HG03378 (cell line): ENCODE data around the gene LINGO1.

ENCODE experiments used
- ATAC-seq: cut with Tn5 transposase; IDR thresholded peaks from one replicate; pipeline ENCODE4 v1.9.1; 2021; ENCODE audit warnings: mild to moderate bottlenecking, moderate library complexity; ENCODE audit not compliant: unreplicated experiment

The LINGO1 gene

GRCh38 chr15:77619883-77620282 lies 12.8 kb downstream of the LINGO1 start:
- ATAC-seq, result no peak

- ATAC-seq, result no peak
Measured at GRCh38 chr15:77617476-77618230, 15.1 kb downstream of the LINGO1 start.

GRCh38 chr15:77616072-77616471 lies 16.6 kb downstream of the LINGO1 start:
- no peak for ATAC-seq

- ATAC-seq, result no peak
Measured at GRCh38 chr15:77615472-77615871, 17.2 kb downstream of the LINGO1 start.

- no peak for ATAC-seq
Measured at GRCh38 chr15:77614251-77614806, 18.4 kb downstream of the LINGO1 start.

DNA sequence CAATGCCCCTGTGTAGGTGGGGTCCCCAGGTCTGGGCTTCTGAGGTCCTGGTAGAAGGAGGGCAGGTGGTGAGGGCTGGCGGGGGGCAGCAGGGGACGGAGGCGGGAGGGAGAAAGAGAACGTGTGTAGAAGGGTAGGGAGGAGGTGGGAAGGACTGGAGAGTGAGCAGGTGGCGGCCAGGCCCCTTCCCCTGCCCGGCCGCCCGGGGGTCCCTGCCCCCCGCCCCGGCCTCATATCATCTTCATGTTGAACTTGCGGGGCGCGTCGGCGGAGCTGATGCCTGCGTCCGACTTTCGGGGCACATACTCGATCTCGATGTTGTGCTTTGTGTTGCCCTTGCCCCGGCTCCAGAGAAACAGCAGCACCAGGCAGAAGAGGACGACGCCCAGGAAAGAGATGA lies 18.9 kb downstream of the LINGO1 start:
- ATAC-seq, result no peak

- ATAC-seq, result no peak
Measured at GRCh38 chr15:77612958-77613601, 19.6 kb downstream of the LINGO1 start.

GRCh38 chr15:77611767-77612166 lies 20.9 kb downstream of the LINGO1 start:
- ATAC-seq, result no peak

- ATAC-seq, result no peak
Measured at GRCh38 chr15:77610731-77611130, 22.0 kb downstream of the LINGO1 start.

DNA sequence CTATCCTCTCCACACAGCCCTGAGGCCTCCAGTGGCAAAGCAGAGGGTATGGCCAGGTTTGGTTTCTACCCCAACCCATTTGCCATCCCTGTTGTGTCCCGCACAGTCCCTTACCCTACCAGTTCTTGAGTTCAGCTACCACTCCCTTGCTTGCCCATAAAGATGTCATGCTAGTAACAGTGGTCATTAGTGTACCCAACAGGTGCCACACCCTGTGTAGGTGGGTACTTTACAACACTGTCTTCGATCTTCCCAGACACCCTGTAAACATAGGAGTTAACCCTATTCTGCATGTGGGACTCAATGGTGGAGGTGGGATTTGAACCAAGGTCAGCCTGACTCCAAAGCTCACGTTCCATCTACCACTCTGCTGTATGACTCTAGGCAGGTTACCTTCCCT lies 23.2 kb downstream of the LINGO1 start:
- no peak for ATAC-seq

DNA sequence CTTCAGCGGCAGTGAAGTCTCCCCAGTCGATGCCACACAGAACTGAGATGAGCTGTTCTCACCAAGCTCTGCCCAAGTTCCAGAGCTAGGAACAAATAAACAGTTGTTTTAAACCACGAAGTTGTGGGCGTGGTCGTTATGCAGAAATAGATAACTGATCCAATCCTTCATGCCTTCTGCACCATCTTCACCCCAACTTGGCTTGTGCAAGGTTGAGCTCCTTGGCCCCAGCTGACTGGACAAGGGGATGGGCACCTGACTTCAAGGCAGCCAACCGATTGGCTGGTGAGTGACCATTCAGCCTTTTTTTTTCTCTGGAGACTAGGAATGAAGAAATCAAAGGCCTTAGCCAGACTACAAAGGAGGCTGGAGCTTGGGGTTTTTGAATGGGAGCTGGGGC lies 23.9 kb downstream of the LINGO1 start:
- no peak for ATAC-seq

DNA sequence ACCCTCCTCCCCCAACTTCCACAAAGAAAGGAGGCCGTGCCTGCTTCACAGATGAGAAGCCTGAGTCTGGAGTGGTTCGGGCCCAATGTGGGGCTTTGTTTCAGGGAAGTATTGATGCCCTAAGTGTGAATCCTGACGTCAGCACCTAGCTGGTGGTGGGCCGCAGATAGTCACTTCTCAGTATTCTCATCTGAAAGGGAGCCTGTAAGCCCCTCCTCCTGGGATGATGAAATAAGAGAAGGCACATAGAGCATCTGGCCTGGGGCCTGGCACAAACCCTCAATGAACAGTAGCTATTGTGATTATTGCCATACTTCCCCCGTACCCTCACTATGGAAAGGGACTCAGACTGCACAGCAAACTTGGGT lies 24.8 kb downstream of the LINGO1 start:
- no peak for ATAC-seq

- ATAC-seq, result no peak
Measured at GRCh38 chr15:77607111-77607893, 25.4 kb downstream of the LINGO1 start.

GRCh38 chr15:77606142-77607034 lies 26.3 kb downstream of the LINGO1 start:
- ATAC-seq, result no peak

DNA sequence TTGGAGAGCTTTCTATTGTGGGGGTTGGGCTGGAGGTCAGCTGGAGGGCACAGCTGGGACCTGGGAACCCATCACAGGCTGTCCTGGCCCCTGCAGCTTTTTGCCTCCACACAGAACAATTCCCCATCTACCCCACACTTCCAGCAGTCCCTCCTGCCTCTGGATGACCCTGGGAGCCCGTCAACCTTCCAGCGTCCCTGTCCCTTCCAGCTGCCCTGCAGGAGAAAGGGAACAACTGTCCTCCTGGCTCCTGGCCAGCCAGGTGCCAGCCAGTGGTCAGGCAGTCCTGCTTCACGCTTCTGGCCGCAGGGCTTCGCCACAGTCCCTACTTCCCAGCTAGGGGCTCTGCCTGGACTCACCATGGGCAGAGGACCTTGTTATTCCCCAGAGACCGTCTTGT lies 27.2 kb downstream of the LINGO1 start:
- ATAC-seq, result no peak

GRCh38 chr15:77604973-77605372 lies 27.7 kb downstream of the LINGO1 start:
- no peak for ATAC-seq

DNA sequence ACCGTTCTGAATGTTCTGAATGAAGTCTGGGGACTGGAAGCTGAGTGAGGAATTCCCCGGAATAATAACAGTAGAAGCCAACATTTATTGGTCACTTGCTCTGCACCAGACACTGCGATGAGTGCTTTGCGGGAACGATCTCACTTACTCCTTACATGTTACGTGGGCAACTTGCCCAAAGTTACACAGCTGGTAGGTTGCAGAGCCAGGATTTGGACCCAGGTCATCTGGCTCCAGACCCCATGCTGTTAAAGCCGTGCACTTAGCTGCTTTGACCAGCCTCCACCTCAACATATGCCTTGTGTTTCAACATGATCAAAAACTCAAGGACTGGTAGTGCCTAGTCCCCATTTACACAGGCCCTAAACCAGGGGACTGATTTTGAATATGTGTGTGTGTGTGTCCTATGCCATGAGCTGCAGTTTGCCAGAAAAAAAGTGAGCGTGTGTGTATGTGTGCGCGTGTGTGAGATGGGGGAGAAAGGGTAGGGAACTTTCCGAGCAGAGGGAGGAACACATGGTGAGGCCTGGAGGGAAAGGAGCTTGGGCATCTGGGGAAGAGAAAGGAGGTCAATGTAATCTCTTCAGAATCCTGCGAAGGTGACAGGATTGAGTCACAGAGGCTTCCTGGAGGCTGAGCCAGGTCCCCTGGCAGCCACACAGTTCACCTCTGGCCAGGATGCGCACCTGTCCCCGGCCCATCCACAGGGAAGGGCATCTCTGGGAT lies 28.9 kb downstream of the LINGO1 start:
- ATAC-seq, result no peak

GRCh38 chr15:77602800-77603199 lies 29.9 kb downstream of the LINGO1 start:
- no peak for ATAC-seq

DNA sequence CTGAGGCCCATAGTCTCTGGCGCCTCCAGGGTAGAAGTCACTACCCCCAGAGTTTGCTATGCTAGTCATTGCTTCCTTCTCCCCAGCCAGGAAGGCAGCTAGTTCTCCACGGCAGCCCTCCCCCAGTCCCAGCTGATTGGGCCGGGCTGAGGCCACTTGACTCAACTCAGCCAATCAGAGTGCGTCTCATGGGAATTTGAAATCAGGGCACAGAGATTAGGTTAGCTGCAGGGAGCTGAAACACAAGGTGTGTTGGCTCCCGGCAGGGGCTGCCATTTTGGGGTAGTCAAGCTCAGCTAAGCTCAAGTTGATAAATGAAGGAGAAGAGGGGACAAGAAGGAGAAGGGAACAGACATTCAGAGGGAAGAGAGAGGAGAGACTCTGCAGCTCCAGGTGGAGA lies 32.8 kb downstream of the LINGO1 start:
- no peak for ATAC-seq

- ATAC-seq, result no peak
Measured at GRCh38 chr15:77599357-77599756, 33.4 kb downstream of the LINGO1 start.
